MM.1S (cell line): ENCODE measurements around the gene PAQR5.

ENCODE experiments used
- EZH2 ChIP-seq: fragments of 300-600 bp; sonication (generic); optimal IDR thresholded peaks from 2 replicates; pipeline ENCODE3; 2017; ENCODE audit warnings: low read depth, mild to moderate bottlenecking, antibody characterized with exemption, low read length, mixed read lengths
- EZH2phosphoT487 ChIP-seq: fragments of 300-600 bp; sonication (generic); IDR thresholded peaks from 2 replicates; pipeline ENCODE4 v1.6.1; 2018; ENCODE audit warnings: antibody characterized with exemption, low read length
- TF ChIP-seq, protein P1 (sequence below): fragments of 300-600 bp; sonication (generic); IDR thresholded peaks from 2 replicates; pipeline ENCODE4 v1.5.1; 2016; ENCODE audit warnings: antibody characterized with exemption, low read length, mixed read lengths

DNA sequence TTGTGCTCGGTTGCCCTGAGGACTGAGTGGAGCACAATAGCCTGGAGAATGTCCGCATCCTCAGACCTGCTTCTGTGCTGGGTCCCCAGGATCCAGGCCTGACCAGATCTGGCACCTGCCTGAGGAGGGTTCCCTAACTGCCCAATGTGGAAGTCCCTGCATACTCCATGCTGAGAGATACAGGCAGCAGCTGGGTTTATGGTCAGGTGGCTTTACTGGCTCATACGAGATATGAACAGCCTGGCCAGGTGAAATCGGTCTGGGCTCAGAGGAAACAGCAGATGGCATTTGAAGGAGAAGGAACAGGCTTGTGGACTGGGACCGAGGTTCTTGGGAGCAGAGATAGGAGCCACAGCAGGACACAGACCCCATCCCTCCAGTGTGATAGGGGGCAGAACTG lies 97.3 kb downstream of the PAQR5 start:
- TF ChIP-seq, protein P1, sequence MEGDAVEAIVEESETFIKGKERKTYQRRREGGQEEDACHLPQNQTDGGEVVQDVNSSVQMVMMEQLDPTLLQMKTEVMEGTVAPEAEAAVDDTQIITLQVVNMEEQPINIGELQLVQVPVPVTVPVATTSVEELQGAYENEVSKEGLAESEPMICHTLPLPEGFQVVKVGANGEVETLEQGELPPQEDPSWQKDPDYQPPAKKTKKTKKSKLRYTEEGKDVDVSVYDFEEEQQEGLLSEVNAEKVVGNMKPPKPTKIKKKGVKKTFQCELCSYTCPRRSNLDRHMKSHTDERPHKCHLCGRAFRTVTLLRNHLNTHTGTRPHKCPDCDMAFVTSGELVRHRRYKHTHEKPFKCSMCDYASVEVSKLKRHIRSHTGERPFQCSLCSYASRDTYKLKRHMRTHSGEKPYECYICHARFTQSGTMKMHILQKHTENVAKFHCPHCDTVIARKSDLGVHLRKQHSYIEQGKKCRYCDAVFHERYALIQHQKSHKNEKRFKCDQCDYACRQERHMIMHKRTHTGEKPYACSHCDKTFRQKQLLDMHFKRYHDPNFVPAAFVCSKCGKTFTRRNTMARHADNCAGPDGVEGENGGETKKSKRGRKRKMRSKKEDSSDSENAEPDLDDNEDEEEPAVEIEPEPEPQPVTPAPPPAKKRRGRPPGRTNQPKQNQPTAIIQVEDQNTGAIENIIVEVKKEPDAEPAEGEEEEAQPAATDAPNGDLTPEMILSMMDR = no peak
- TF ChIP-seq EZH2phosphoT487 (no peak), EZH2 (no peak)
